ENCODE data around the gene NKD2. TPM values are rescaled to one million over a fixed set of nuclear protein-coding genes. Genes with fewer than 3 reads are reported as not detected.

NKD2 gene
- total RNA-seq, 1 experiment from 2014 or later: 20.4 TPM

- H2AFZ ChIP-seq (ENCODE audit: low read depth, low read length, poor library complexity, severe bottlenecking): no peak overlapping the region
- TF ChIP-seq ZBTB33 (IDR thresholded peaks at IDR 0.05; ENCODE audit: extremely low read depth, insufficient replicate concordance, low read length): no peak
- no peak for TF ChIP-seq POLR2AphosphoS5 (IDR thresholded peaks at IDR 0.05; ENCODE audit: low read depth, low read length)
- TF ChIP-seq CEBPB (IDR thresholded peaks at IDR 0.05; ENCODE audit: low read depth): no peak
- no peak overlapping the region for H3K4me2 ChIP-seq (ENCODE audit: low read length)
- BruUV-seq (replicated peaks): no TSS peak
- no peak overlapping the region for H3K9ac ChIP-seq (ENCODE audit: low read length)
- H4K20me1 ChIP-seq (ENCODE audit: insufficient read depth): no peaks in the 10 kb centered on the region
- ATAC-seq (no peak), DNase-seq (ENCODE audit: low read depth, low spot score) (no peak)
- H3K9me3 ChIP-seq (ENCODE audit: control insufficient read depth in 1 of 2, insufficient read depth in 1 of 2, low read depth in 1 of 2, low read length in 2 of 2): no peaks in the 10 kb centered on the region
- H3K36me3 ChIP-seq (ENCODE audit: control insufficient read depth in 1 of 2, insufficient read depth in 2 of 2, low read length in 2 of 2): no peaks in the 10 kb centered on the region; a peak in 1 of 4 replicates
- no peaks in the 10 kb centered on the region for H3K4me1 ChIP-seq (ENCODE audit: control insufficient read depth in 1 of 2, insufficient read depth in 2 of 2, low read length in 2 of 2)
- RAD21 ChIA-PET (ENCODE audit: low non-redundant PET in 1 of 2, low total read pairs in 2 of 2, uncharacterized antibody in 2 of 2, unreplicated experiment in 2 of 2): no interaction called here
- intact Hi-C loops (cut with micrococcal nuclease): no loop called here
- H3K9me2 ChIP-seq (ENCODE audit: insufficient read depth): no peaks in the 10 kb centered on the region
- no peaks in the 10 kb centered on the region for H3K79me2 ChIP-seq (ENCODE audit: insufficient read depth, low read length)
- H3K27me3 ChIP-seq (ENCODE audit: insufficient read depth, low read length): no peaks in the 10 kb centered on the region
- H3K4me3 ChIP-seq (replicated peaks in 1 of 2; ENCODE audit: low read depth in 1 of 2, low read length in 2 of 2): no peak overlapping the region
- POLR2A ChIA-PET: no interaction called here
- H3K27ac ChIP-seq (ENCODE audit: low read depth, low read length): no peak overlapping the region
- CTCF ChIA-PET: no interaction called here
These were observed 9.3 kb downstream of the NKD2 start for GRCh38 chr5:1017691-1018455.

DNA sequence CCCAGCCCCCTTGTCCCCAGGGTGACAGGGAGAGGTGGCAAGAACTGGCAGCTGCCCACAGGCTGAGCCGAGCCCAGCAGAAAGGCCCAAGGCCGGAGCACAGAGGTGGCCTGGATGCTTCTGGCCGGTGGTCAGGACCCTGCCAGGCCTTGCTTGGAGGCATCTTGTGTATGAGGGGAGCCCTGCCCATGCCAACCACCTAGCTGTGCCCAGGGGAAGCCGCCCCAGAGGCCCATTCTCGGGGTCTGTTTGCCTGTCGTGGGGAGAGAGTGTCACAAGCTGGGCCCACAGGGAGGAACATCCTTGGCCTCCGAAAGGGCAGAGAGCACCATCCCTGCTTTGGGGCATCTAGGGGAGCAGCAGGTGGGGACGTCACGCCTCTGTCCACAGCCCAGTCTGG lies 10.0 kb downstream of the NKD2 start:
- Histone ChIP-seq H3K4me1 (ENCODE audit: control insufficient read depth in 1 of 2, insufficient read depth in 2 of 2, low read length in 2 of 2) (no peaks in the 10 kb centered on the region), H3K9me2 (ENCODE audit: insufficient read depth) (no peaks in the 10 kb centered on the region), H3K9ac (ENCODE audit: low read length) (no peak overlapping the region), H3K27ac (ENCODE audit: low read depth, low read length) (no peak overlapping the region), H3K79me2 (ENCODE audit: insufficient read depth, low read length) (no peaks in the 10 kb centered on the region), H3K4me2 (ENCODE audit: low read length) (no peak overlapping the region), H4K20me1 (ENCODE audit: insufficient read depth) (no peaks in the 10 kb centered on the region), H2AFZ (ENCODE audit: low read depth, low read length, poor library complexity, severe bottlenecking) (no peak overlapping the region), H3K9me3 (ENCODE audit: control insufficient read depth in 1 of 2, insufficient read depth in 1 of 2, low read depth in 1 of 2, low read length in 2 of 2) (no peaks in the 10 kb centered on the region), H3K4me3 (replicated peaks in 1 of 2; ENCODE audit: low read depth in 1 of 2, low read length in 2 of 2) (no peak overlapping the region), H3K36me3 (ENCODE audit: control insufficient read depth in 1 of 2, insufficient read depth in 2 of 2, low read length in 2 of 2) (no peaks in the 10 kb centered on the region; a peak in 1 of 4 replicates), H3K27me3 (ENCODE audit: insufficient read depth, low read length) (no peaks in the 10 kb centered on the region)
- no peak for ATAC-seq
- TF ChIP-seq RAD21 (IDR thresholded peaks at IDR 0.05; ENCODE audit: low read depth): no peak
- no peak for TF ChIP-seq POLR2AphosphoS5 (IDR thresholded peaks at IDR 0.05; ENCODE audit: low read depth, low read length)
- POLR2A ChIA-PET: no interaction called here
- CTCF ChIA-PET: interaction anchor here (1.5 kb wide), 1 partner anchor 84 kb away, joined by 3 read pairs; no protein-coding TSS in a partner anchor
- RAD21 ChIA-PET (ENCODE audit: low non-redundant PET in 1 of 2, low total read pairs in 2 of 2, uncharacterized antibody in 2 of 2, unreplicated experiment in 2 of 2): no interaction called here
- DNase-seq (ENCODE audit: low read depth, low spot score): no peak
- no TSS peak for BruUV-seq (replicated peaks)
- intact Hi-C loops (cut with micrococcal nuclease): no loop called here

Measured in HCT116 (cell line).